Activated T-cell treated with anti-CD3 and anti-CD28 coated beads, Interleukin-2, amount 50 U/mL, for 24 hours (primary cell): ENCODE data around the gene CYB5RL.
"Not testable (repeated sequence)": the region's sequence is repeated elsewhere in the genome, so short reads cannot be mapped to it uniquely, and the experiment has no call there.

Source experiments
- DNase-seq: peaks from one replicate; pipeline ENCODE4 v3.0.0-alpha.2; 2020
- H3K27ac Mint-ChIP-seq: 2 replicates; pipeline ENCODE4 v1.8.0; 2020; ENCODE audit warnings: mild to moderate bottlenecking, mixed read lengths
- H3K27me3 Mint-ChIP-seq: 2 replicates; pipeline ENCODE4 v1.8.0; 2020; ENCODE audit warnings: mixed read lengths
- H3K36me3 Mint-ChIP-seq: 2 replicates; pipeline ENCODE4 v1.8.0; 2020; ENCODE audit warnings: low read depth, mixed read lengths
- H3K4me1 Mint-ChIP-seq: 2 replicates; pipeline ENCODE4 v1.8.0; 2020; ENCODE audit warnings: low read depth, mixed read lengths
- H3K4me3 Mint-ChIP-seq: 2 replicates; pipeline ENCODE4 v1.8.0; 2020; ENCODE audit warnings: mild to moderate bottlenecking, moderate library complexity, mixed read lengths
- H3K9me3 Mint-ChIP-seq: 2 replicates; pipeline ENCODE4 v1.8.0; 2020; ENCODE audit warnings: mixed read lengths

CYB5RL gene

GRCh38 chr1:54220004-54220811, 20.4 kb upstream of the CYB5RL start:
- peaks cover 5% of the 10 kb centered on the region for H3K4me1 Mint-ChIP-seq
- no peaks in the 10 kb centered on the region for H3K27me3 Mint-ChIP-seq
- no peak overlapping the region for H3K4me3 Mint-ChIP-seq
- DNase-seq, result no peak
- peaks cover 90% of the 10 kb centered on the region for H3K36me3 Mint-ChIP-seq
- H3K9me3 Mint-ChIP-seq, result no peaks in the 10 kb centered on the region
- H3K27ac Mint-ChIP-seq, result peak overlapping the region; percentile 31

GRCh38 chr1:54219688-54220003, 19.8 kb upstream of the CYB5RL start:
- H3K9me3 Mint-ChIP-seq, result no peaks in the 10 kb centered on the region
- no peak for DNase-seq
- peak overlapping the region; percentile 31 for H3K27ac Mint-ChIP-seq
- H3K4me1 Mint-ChIP-seq, result peaks cover 5% of the 10 kb centered on the region
- peaks cover 91% of the 10 kb centered on the region for H3K36me3 Mint-ChIP-seq
- no peak overlapping the region for H3K4me3 Mint-ChIP-seq
- no peaks in the 10 kb centered on the region for H3K27me3 Mint-ChIP-seq

DNA sequence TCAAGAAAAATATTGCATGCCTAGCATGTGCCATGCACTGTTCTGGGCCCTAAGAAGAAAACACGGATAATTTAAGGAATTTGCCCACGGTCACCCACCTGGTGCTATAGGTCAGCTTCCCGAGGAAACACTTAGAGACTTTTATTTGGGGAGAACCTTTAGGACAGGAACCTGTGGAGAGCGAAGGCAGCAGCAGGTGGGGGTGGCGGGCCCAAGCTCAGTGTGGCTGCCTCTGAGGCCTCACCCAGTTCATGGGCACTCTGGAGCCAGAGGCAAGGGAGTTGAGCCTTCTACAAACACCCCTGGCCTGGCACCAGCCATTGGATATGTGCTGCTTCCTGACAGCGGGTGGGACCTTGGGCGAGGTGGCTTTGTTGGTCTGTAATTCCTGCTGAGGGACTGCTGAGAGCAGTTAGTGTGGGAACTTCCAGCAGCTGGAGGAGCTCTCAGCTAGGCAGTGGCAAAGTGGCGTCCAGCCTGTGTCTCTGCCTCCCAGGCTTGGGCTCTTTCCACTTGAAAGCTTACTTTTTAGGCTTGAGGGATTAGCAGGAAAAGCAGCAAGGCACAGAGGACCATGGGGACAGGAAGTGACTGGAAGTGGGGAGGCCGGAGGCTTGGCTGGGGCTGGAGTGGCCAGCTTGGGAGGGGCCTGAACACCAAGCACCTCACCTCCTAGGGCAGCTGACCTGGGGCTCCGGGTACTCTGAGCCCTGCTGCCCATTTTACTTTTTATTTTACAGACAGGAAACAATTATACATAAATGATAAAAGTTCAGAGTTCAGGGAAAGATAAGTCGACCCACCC, 19.3 kb upstream of the CYB5RL start:
- Mint-ChIP-seq H3K4me1 (peaks cover 5% of the 10 kb centered on the region), H3K4me3 (no peak overlapping the region), H3K9me3 (no peaks in the 10 kb centered on the region), H3K36me3 (peaks cover 95% of the 10 kb centered on the region), H3K27ac (peak overlapping the region; percentile 76), H3K27me3 (no peaks in the 10 kb centered on the region)
- DNase-seq, result no peak

GRCh38 chr1:54215523-54215922, 15.7 kb upstream of the CYB5RL start:
- Mint-ChIP-seq H3K4me1 (peaks cover 2% of the 10 kb centered on the region), H3K36me3 (peaks cover 99% of the 10 kb centered on the region), H3K27ac (no peak overlapping the region), H3K4me3 (no peak overlapping the region), H3K27me3 (no peaks in the 10 kb centered on the region), H3K9me3 (no peaks in the 10 kb centered on the region)
- no peak for DNase-seq

DNA sequence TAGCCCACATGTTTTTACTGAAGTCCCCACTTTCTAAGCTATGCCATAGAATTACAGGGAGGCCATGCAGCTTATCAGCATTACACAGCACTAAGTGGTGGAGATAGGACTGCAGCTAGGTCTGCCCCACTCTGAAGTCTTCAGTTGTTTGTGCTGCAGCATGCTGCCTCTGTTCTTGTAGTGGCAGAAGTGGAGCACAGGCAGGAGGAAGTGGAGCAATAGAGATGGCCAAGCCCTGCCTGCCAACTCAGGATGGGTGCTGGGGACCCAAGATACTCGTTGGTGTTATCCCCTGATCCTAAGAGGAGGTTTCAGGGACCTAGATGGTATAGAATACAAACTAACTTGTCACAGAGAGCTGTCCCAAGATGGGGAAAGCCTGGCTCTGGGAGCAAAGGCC, 13.0 kb upstream of the CYB5RL start:
- Mint-ChIP-seq H3K36me3 (peaks cover 98% of the 10 kb centered on the region), H3K27ac (peak overlapping the region; percentile 50), H3K4me1 (peaks cover 2% of the 10 kb centered on the region), H3K9me3 (no peaks in the 10 kb centered on the region), H3K4me3 (no peak overlapping the region), H3K27me3 (no peaks in the 10 kb centered on the region)
- DNase-seq, result no peak

DNA sequence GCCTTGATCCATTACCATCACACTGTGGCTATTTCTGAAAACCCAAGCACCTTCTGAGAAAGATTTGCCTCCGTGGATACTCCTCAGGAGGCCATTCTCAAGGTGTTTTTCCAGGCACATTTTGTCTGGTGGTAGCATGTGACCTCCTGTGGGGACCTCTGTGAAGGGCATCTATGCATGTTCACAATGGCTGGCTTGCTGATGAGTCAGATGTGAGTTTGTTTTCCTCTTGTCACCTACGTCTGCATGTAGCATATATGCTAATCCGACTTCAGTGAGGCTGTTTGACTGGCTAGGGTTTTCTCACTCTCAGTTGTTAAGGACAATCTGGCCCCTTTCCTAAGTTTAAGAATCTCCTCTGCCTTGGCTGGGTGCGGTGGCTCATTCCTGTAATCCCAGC, 8.1 kb upstream of the CYB5RL start:
- H3K4me1 Mint-ChIP-seq, result peaks cover 10% of the 10 kb centered on the region
- H3K9me3 Mint-ChIP-seq, DNase-seq, H3K27me3 Mint-ChIP-seq, H3K4me3 Mint-ChIP-seq: not testable (repeated sequence)
- H3K27ac Mint-ChIP-seq, result peak overlapping the region; percentile 28
- H3K36me3 Mint-ChIP-seq, result peaks cover 91% of the 10 kb centered on the region

- H3K36me3 Mint-ChIP-seq, result peaks cover 91% of the 10 kb centered on the region
- peak overlapping the region; percentile 42 for H3K27ac Mint-ChIP-seq
- peaks cover 16% of the 10 kb centered on the region for H3K4me1 Mint-ChIP-seq
- no peak for DNase-seq
- H3K4me3 Mint-ChIP-seq, result no peak overlapping the region
- H3K9me3 Mint-ChIP-seq, result no peaks in the 10 kb centered on the region
- no peaks in the 10 kb centered on the region for H3K27me3 Mint-ChIP-seq
These were observed 7.5 kb upstream of the CYB5RL start for GRCh38 chr1:54207287-54207686.

DNA sequence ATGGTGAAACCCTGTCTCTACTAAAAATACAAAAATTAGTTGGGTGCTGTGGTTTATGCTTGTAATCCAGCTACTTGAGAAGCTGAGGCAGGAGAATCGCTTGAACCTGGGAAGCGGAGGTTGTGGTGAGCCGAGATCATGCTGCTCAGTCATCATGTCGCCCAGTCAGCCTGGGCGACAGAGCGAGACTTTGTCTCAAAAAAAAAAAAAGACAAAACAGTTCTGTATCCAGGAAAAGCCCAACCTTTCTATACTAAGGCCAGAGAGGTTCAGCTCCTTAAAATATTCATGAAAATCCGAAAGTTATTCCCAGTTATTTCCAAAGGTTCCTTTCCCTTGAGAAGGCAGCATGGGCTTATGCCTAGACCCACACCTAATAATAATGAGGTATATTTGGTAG, 4.4 kb upstream of the CYB5RL start:
- H3K27me3 Mint-ChIP-seq, result no peaks in the 10 kb centered on the region
- H3K36me3 Mint-ChIP-seq, result peaks cover 85% of the 10 kb centered on the region

DNA sequence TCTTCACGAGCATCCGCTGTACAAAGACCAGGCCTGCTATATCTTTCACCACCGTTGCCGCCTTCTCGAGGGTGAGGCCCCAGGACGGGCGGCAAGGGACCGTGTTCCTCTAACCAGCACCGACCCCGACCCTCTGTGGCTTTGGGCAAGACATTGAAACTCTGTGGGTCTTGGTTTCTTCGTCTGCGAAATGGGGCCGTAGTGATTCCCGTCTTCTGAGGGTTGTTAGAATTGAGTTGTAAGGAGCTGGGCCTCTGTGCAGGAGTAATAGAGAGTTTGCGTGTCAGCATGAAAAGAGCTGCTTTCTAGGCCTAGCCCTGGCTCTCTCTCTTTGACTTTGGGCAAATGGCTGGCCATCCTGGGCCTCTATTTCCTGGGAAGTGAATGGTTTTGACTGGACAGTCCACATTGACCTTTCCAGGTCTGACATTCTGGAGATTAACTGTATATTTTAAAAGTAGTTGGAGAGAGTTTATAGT, 728 bp upstream of the CYB5RL start:
- Mint-ChIP-seq H3K36me3 (peaks cover 56% of the 10 kb centered on the region), H3K27me3 (no peaks in the 10 kb centered on the region), H3K4me3 (peak overlapping the region; percentile 96), H3K4me1 (peaks cover 38% of the 10 kb centered on the region), H3K9me3 (no peaks in the 10 kb centered on the region), H3K27ac (peak overlapping the region; percentile 92)
- no peak for DNase-seq

More for the DNA sequence above, 4.4 kb upstream of the CYB5RL start:
- H3K27ac Mint-ChIP-seq, result no peak overlapping the region
- no peak overlapping the region for H3K4me3 Mint-ChIP-seq
- DNase-seq, result no peak
- no peaks in the 10 kb centered on the region for H3K9me3 Mint-ChIP-seq
- H3K4me1 Mint-ChIP-seq, result peaks cover 37% of the 10 kb centered on the region

DNA sequence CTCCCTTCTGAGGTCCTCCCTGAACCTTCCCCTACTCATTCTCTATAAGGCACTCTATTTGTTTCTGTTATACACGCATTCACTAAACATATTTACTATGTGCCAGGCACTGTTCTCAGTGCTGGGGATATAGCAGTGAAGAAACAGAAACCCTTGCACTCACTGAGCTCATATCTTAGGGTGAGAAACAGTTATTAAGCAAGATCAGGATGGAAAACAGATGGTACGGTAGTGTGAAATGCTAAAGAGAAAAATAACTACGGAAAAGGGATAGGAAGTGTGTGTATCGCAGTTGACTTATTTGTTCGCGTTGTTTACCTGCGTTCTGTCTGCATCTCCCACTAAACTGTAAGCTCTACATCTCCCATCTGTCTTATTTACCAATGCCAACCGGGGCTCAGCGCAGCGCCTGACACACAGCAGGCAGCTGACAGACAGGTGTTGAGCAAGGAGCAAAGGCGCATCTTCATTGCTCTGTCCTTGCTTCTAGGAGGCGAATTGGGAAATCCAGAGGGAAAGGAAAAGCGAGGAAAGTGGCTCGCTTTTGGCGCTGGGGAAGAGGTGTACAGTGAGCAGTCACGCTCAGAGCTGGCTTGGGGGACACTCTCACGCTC, 572 bp downstream of the CYB5RL start:
- H3K36me3 Mint-ChIP-seq, result peaks cover 53% of the 10 kb centered on the region
- no peak for DNase-seq
- no peaks in the 10 kb centered on the region for H3K27me3 Mint-ChIP-seq
- H3K4me3 Mint-ChIP-seq, result peak overlapping the region; percentile 96
- no peaks in the 10 kb centered on the region for H3K9me3 Mint-ChIP-seq
- peak overlapping the region; percentile 92 for H3K27ac Mint-ChIP-seq
- peaks cover 35% of the 10 kb centered on the region for H3K4me1 Mint-ChIP-seq

- Mint-ChIP-seq H3K27me3 (no peaks in the 10 kb centered on the region), H3K4me3 (no peak overlapping the region), H3K27ac (no peak overlapping the region), H3K4me1 (no peaks in the 10 kb centered on the region), H3K9me3 (no peaks in the 10 kb centered on the region), H3K36me3 (peaks cover 58% of the 10 kb centered on the region)
- DNase-seq, result no peak
These were observed 6.4 kb downstream of the CYB5RL start for GRCh38 chr1:54193453-54193852.

DNA sequence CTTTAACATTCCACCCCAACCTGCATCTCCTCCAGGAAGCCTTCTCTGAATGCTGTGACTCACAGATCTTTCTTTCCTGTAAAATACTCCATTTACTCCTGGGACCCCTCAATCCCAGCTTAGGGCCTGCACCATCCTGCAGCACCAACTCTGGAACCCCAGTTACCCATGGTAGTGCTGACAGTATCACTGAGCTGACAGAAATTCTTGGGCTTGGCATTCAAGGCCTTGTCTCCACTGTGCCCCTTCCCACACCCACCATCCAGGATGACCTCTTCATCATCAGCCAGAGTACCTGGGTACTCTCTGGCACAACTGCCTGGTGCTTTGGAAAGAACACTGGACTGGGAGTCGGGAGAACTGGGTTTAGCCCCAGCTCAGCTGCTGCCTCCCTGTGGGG, 8.3 kb downstream of the CYB5RL start:
- Mint-ChIP-seq H3K9me3 (no peaks in the 10 kb centered on the region), H3K27ac (no peak overlapping the region), H3K27me3 (no peaks in the 10 kb centered on the region), H3K4me3 (no peak overlapping the region), H3K4me1 (no peaks in the 10 kb centered on the region), H3K36me3 (peaks cover 75% of the 10 kb centered on the region)
- no peak for DNase-seq

- Mint-ChIP-seq H3K27me3 (no peaks in the 10 kb centered on the region), H3K4me3 (no peak overlapping the region), H3K27ac (no peak overlapping the region), H3K36me3 (peaks cover 83% of the 10 kb centered on the region), H3K9me3 (no peaks in the 10 kb centered on the region), H3K4me1 (no peaks in the 10 kb centered on the region)
- DNase-seq, result no peak
These were observed 9.3 kb downstream of the CYB5RL start for GRCh38 chr1:54190526-54190925.

GRCh38 chr1:54188291-54188690, 11.5 kb downstream of the CYB5RL start:
- H3K4me1 Mint-ChIP-seq, result no peaks in the 10 kb centered on the region
- no peak overlapping the region for H3K4me3 Mint-ChIP-seq
- H3K9me3 Mint-ChIP-seq, result no peaks in the 10 kb centered on the region
- no peak for DNase-seq
- peaks cover 82% of the 10 kb centered on the region for H3K36me3 Mint-ChIP-seq
- no peaks in the 10 kb centered on the region for H3K27me3 Mint-ChIP-seq
- H3K27ac Mint-ChIP-seq, result no peak overlapping the region

DNA sequence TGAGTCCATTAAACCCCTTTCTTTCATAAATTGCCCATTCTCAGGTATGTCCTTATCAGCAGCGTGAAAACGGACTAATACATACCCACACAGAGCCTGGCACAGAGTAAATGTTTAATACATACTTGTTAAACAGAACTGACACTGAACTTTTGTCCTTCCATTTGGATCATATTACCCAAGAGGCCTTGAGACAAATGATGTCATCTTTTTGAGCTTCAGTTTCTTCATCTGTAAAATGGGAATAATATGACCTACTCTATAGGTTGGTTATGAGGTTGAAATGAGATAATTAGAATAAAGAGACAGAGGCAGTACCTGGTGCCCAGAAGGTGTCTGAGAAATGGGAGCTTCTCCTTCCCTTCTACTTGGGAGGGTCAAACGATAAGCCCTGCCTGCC, 13.8 kb downstream of the CYB5RL start:
- Mint-ChIP-seq H3K36me3 (peaks cover 71% of the 10 kb centered on the region), H3K27ac (no peak overlapping the region), H3K9me3 (no peaks in the 10 kb centered on the region), H3K27me3 (no peaks in the 10 kb centered on the region), H3K4me3 (no peak overlapping the region), H3K4me1 (no peaks in the 10 kb centered on the region)
- no peak for DNase-seq
